Measurements from ENCODE around the gene KRTAP5-3.

The KRTAP5-3 gene

GRCh38 chr11:1644601-1645356, 36.5 kb upstream of the KRTAP5-3 start:
- DNase-seq, result no peak
- in situ Hi-C loops (cut with MboI; ENCODE audit: low pct_unique_long_range_greater_than_20kb, low sequenced_read_pairs), result no loop called here

GRCh38 chr11:1643146-1643690, 35.0 kb upstream of the KRTAP5-3 start:
- no peak for DNase-seq
- in situ Hi-C loops (cut with MboI; ENCODE audit: low pct_unique_long_range_greater_than_20kb, low sequenced_read_pairs), result no loop called here

DNA sequence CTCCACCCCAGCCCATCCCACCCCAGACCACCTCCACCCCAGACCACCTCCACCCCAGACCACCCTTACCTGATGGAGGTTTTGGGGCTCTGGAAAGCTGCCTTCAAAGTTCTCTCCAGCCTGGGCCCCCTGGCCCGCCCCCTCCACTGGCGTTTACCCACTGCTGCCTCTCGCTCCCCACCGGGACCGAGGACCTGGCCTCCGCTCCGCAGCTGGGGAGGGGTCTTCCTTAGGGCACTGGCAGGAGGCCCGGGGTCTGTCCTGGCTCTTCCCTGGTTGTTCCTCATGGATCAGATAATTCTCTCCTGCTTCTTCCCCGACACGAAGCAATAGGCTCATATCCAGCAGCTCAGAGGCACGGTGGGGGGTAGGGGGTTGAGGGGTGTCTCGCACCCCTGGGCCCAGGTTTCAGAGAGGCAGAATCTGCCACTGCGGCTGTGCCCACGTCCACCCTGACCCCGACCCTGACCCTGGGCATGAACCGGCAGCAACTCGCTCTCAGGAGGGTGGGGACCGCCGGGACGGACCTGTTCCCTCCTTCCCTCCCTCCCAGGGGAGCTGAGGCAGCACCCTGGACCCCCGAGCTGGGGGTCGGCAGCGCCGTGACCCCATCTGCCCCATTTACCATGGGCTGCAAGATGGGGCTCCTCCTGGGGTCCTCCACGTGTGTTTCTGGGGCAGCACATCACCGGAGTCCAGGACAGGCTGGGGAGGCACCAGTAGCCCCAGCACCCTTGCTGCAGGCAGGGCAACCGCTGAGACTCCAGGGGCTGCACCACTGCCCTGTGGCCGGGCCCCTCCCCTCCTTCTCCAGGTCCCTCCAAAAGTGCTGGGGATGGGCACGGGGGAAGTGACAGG, 34.3 kb upstream of the KRTAP5-3 start:
- DNase-seq, result no peak
- in situ Hi-C loops (cut with MboI; ENCODE audit: low pct_unique_long_range_greater_than_20kb, low sequenced_read_pairs), result no loop called here

GRCh38 chr11:1641096-1641495, 32.8 kb upstream of the KRTAP5-3 start:
- DNase-seq, result no peak
- in situ Hi-C loops (cut with MboI; ENCODE audit: low pct_unique_long_range_greater_than_20kb, low sequenced_read_pairs), result no loop called here

DNA sequence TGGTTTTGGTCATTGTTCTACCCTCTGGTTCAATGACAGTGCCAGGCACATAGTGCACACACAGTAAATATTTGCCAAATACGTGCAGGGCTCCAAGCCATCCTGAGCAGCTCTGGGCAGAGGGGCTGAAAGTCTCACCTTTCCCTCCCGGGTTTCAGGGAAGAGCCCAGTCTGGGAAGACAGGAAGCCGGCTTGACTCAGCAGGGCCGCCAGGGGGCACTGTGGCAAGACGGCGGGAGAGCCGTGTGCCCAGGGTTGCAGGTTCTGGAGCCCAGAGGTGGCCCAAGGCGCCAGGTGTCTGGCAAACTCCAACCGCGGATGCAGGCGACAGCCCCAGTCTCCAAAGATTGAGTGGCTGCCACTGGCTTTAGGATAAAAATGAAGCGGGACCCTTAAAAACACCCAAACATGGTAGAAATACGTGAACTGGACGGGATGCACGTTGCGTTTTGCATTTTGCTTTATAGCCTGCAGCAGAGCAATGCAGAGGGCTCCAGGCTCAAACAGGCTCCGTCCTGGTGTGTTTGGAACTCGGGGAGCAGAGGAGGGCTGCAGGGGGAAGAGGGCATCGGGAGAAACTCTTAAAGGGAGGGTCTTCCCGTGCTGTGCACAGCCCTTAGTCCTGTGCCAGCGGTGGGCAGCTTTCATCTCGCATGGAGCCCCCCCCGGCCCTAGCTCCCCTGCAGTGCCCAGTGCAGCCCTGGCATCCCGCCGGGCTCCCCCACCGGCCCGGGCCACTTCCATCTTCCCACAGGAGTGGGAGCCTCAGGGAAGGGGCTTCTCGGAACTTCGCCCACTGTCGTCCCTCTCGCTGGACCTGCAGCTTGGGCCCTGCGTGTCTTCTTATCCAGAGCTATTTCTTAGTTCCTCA, 32.0 kb upstream of the KRTAP5-3 start:
- in situ Hi-C loops (cut with MboI; ENCODE audit: low pct_unique_long_range_greater_than_20kb, low sequenced_read_pairs), result no loop called here
- DNase-seq, result peak; percentile 24

DNA sequence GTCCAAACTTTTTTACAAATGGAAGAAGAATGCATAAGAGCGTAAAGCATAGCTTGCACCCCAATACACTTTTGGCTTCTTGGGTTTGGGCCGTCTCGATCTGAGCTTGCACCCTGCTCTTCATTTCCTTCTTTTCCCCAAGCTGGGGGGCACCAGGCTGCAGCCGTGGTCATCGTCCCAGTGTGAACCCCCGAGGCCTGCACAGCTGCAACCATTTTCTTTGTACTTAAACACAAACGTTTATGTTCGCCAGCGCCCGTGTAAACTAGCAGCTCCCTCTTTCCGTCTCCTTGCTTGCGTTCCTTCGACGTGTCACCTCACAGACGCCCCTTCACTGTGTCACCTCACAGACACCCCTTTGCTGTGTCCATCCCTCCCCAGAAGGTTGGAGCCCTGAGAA, 31.4 kb upstream of the KRTAP5-3 start:
- no peak for DNase-seq
- in situ Hi-C loops (cut with MboI; ENCODE audit: low pct_unique_long_range_greater_than_20kb, low sequenced_read_pairs), result no loop called here

- in situ Hi-C loops (cut with MboI; ENCODE audit: low pct_unique_long_range_greater_than_20kb, low sequenced_read_pairs), result no loop called here
- DNase-seq, result peak; percentile 13
These were observed 30.9 kb upstream of the KRTAP5-3 start for GRCh38 chr11:1639102-1639620.

DNA sequence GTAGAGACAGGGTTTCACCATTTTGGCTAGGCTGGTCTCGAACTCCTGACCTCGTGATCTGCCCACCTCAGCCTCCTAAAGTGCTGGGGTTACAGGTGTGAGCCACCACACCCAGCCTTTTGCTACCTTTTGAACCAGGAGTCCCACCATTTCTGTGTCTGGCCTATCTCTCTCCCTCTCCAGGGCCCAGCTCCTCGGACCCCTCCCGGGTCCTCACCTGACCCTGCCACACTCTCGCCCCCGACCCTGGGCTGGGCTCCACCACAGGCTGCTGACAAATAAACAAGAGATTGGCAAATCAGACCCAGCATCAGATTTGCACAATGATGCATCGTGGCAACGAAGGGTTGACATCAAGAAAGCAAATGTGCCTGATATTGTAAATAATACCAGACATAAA, 30.1 kb upstream of the KRTAP5-3 start:
- in situ Hi-C loops (cut with MboI; ENCODE audit: low pct_unique_long_range_greater_than_20kb, low sequenced_read_pairs), result no loop called here

DNA sequence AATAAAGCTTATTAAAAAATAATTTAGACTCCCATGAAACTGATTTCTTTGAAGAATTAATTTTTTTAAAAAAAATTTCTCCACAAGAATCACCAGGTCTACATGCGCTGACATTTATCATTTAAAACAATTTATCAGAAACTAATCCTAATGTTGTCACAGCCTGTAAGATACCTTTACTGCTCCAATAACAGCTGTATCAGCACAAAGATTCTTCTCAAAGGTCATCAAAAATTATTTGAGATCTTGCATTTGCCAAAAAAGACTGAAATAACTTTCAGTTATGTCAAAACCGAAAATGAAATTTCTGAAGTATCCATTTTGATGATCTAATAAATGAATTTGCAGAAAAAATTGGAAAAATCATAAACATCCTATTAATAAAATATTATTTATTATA, 29.4 kb upstream of the KRTAP5-3 start:
- in situ Hi-C loops (cut with MboI; ENCODE audit: low pct_unique_long_range_greater_than_20kb, low sequenced_read_pairs), result no loop called here
- no peak for DNase-seq

More for the DNA sequence above, 30.1 kb upstream of the KRTAP5-3 start:
- DNase-seq, result no peak

DNA sequence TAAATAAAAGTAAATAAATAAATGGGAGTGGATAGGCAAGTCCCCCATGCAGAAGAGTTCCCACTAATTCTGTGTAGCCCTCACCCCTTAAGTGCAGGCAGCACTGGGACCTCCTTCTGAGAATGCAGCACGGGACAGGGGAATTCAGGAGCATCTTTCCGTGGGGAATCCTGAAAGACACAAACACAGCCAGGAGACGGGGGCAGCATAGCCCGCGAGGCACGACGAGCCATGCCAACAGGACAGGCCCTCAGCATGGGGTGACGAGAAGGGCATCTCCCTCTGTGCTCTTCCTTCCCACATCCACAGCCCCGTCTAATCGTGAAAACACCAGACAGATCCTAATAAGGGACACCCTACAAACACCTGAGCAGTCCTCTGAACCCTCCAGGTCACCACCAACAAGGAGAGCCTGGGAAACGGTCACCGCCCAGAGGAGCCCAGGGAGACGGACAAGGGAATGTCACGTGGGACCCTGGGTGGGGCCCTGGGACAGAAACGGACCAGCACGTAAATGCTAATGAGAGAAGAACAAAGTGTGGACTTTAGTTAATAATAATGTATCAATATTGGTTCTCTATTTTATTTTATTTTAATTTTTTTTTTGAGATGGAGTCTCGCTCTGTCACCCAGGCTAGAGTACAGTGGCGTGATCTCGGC, 28.2 kb upstream of the KRTAP5-3 start:
- in situ Hi-C loops (cut with MboI; ENCODE audit: low pct_unique_long_range_greater_than_20kb, low sequenced_read_pairs), result no loop called here
- DNase-seq, result no peak

- no peak for DNase-seq
- in situ Hi-C loops (cut with MboI; ENCODE audit: low pct_unique_long_range_greater_than_20kb, low sequenced_read_pairs), result no loop called here
These were observed 25.6 kb upstream of the KRTAP5-3 start for GRCh38 chr11:1633864-1634263.

GRCh38 chr11:1632053-1632714, 23.9 kb upstream of the KRTAP5-3 start:
- no peak for DNase-seq
- in situ Hi-C loops (cut with MboI; ENCODE audit: low pct_unique_long_range_greater_than_20kb, low sequenced_read_pairs), result no loop called here

- in situ Hi-C loops (cut with MboI; ENCODE audit: low pct_unique_long_range_greater_than_20kb, low sequenced_read_pairs), result no loop called here
- DNase-seq, result no peak
These were observed 22.9 kb upstream of the KRTAP5-3 start for GRCh38 chr11:1631066-1631568.

- in situ Hi-C loops (cut with MboI; ENCODE audit: low pct_unique_long_range_greater_than_20kb, low sequenced_read_pairs), result no loop called here
- DNase-seq, result no peak
These were observed 22.0 kb upstream of the KRTAP5-3 start for GRCh38 chr11:1630271-1630670.

GRCh38 chr11:1629326-1630185, 21.3 kb upstream of the KRTAP5-3 start, which contains the start of gene KRTAP5-5:
Gene KRTAP5-5, plus strand, starts transcription at chr11:1629775. Its CDS starts 66 bp downstream, at chr11:1629841.
- DNase-seq, result no peak
- in situ Hi-C loops (cut with MboI; ENCODE audit: low pct_unique_long_range_greater_than_20kb, low sequenced_read_pairs), result no loop called here

DNA sequence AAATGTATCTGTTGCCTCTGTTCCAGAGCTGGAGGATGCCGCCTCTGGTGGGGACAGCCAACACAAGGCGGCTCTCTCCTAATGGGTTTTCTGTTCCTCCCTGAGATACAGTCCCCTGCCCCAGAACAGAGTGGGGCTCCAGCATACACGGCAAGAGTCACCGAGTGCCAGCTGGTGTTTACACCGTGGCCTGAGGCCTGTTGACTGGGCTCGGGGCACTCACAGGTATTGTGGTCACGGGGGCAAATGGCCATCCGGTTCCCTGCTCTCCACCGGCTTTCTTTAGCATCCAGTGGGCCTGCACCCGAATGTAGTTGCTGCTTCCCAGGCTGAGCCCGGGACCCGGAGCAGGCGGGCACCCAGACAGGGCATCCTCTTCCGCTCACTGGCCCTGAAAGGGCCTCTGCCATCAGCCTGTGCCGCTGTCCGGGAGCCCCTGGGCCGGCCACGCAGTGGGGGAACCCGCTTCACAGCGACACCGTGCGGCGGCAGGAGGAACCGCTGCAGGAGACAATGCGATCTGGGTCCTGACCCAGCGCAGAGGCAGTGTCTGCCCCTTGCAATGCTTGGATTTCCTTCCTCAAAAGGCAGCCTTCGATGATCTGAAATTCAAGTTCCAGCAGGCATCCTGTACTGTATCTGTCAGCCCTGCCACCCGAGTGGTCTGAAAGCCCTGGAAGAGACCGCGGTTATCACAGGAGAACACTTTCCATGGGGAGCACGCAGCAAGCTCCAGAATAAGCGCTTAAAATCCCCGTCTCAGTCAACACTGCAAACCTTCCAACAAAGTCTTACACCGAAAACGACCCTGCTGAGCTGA, 20.5 kb upstream of the KRTAP5-3 start:
- in situ Hi-C loops (cut with MboI; ENCODE audit: low pct_unique_long_range_greater_than_20kb, low sequenced_read_pairs), result no loop called here
- DNase-seq, result peak; percentile 56
